LHCN-M2 (cell line): Measurements from ENCODE around the gene NAT8L. TPM values are rescaled to one million over a fixed set of nuclear protein-coding genes. Genes with fewer than 3 reads are reported as not detected.

ENCODE experiments used
- DNase-seq: peaks from one replicate; pipeline ENCODE4 v3.0.0-alpha.2; 2012; ENCODE audit warnings: low read depth
- total RNA-seq: library from RNA; depleted of rRNA; stranded (reverse); fragments of >200 nt; gene quantifications from 2 replicates; pipeline ENCODE4 v1.2.3, GENCODE V29; 2014

NAT8L gene
- total RNA-seq, 1 experiment from 2014 or later = 0.98 TPM

DNA sequence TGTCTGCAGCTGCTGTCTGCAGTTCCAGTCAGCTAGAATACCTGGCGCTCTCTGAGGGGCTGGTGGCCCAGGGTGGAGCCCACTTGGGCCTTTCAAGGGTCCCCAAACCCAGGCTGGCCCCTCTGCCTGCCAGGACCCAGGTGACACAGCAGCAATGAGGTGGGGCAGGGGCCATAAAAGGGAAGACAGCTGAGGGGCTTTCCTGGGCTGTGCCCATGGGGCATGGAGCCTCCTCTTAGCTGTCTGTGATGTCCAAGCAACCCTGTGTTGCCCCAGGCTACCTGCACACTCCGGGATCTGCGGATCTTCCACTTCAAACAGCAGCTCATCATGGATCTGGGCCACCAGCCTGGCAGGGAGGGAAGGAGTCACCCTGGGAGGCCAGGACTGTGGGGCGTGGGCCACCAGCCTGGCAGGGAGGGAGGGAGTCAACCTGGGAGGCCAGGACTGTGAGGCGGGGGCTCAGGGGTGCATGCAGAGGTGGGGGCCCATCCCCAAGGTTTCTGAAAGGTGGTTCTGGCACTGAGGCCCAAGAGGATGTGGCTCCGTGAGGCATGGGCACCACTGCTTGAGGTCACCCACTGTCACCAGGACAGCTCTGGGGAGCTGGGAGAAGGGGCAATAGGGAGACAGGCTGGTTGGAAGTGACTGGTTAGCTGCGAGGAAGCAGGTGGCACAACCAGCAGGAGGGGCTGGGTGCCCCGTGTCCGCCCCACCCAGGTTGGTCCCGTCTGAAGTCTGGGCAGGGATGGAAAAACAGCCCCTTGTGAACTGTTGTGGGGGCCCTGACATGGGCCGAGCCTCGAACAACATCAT is 16.3 kb downstream of the NAT8L start:
- DNase-seq = no peak

DNA sequence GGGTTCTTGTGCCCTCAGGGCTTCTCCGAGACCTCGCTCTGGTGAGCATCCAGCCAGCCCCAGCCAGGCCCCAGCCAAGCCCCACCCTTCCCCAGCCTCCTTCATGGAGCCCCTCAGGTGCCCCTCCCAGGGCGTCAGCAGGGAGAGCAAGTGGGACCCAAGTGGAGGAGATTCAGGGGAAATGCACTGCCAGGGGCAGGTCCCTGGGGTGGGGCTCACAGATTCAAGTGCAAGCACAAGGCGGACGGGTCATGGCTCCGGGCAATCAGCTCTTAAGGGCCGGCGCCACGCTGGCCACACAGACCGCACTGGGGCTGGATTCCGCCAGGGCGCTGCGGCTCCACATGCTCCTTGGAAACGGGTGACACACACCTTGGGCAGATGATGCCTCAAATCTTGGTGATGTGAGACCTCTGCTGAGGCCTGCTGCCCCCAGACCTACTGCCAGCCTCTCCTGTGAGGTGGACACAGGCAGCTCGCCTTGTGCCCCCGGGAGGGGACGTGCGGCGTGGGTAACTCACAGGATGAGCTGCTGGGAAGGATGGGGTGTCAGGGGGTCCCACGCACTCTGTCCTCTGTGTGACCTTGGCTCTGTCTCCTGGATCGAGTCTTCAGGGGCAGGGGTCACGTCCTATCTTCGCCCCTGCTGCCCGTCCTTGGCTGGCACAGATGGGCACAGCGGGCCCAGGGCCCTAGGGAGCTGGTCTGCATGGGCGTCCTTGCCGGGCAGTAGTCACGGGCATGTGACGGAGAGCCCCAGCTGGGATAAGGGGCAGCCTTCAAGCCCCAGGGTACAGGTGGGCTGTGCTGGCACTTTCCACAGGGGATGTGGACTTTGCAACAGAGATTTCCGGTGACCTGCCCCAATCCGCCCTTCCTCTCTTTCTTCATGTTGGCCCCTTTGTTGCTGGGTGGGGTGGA is 17.1 kb downstream of the NAT8L start:
- DNase-seq = no peak

DNA sequence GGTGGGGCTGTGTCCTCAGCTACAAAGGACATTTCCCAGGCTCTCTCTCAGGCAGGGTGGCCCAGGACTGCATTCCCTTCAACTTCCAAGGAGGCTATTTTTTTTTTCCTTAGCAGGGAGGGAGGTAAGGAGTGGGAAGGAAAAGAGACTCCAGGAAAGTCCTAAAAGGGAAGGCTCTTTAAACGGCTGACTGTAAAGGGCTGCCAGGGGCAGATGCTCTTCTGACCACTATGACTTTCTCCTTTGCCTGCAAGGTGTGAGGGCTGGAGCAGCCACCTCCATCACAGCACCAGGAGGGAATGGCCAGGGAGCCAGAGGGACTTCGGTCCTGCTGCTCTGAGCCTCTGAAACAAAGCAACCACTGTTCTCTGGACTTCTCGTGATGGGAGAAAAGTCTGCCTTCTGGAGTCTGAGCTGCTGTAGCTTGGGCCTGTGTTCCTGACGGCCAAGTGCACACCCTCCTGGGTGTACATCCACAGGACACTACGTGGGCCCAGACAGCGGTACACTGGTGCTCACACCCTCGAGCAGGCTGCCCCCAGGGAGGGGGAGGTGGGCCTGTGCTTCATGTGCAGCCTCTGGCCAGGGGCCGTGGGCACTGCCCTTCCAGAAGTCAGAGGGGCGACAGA is 17.9 kb downstream of the NAT8L start:
- no peak for DNase-seq

DNA sequence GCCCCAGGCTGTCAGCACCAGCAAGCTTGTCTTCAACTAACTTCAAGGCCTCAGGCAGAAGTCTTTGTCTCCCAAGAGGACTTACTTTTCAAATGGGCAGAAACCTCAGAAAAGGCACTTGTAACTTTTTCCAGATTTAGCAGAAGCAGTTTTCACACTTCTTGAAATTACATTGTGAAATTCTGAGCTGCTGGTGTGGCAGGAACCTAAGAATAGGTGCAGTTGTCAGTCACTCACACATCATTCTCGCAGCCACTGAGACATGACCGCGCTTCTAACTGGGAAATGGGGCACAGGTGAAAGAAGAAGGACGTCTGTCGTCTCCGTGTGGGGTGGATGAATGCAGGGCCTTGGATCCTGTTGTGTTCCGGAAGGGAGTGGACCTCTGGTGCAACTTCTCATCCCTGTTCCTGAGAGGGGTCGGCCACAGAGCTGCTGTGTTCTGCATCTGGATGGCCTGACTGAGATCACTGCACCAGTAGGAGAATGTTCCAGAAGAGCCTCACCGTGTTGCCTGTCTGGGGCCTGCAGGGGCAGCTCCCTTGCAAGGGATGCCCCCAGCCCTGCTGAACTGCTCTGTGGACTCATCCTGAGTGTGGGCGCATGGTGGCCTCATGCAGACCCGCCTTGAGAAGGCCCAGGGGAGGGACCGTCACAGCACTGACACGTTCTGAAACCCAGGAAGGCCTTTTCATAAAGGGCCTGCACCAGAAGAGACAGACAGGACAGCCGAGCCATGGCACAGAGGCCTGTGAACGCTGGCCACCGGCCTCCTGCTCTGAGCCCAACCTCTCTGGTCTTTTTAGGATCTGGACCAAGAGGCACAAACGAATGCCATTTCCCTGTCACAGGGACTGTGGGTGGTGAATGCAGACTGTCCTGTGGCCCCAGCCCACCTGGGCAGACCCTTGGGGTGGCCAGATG is 18.7 kb downstream of the NAT8L start:
- no peak for DNase-seq

DNA sequence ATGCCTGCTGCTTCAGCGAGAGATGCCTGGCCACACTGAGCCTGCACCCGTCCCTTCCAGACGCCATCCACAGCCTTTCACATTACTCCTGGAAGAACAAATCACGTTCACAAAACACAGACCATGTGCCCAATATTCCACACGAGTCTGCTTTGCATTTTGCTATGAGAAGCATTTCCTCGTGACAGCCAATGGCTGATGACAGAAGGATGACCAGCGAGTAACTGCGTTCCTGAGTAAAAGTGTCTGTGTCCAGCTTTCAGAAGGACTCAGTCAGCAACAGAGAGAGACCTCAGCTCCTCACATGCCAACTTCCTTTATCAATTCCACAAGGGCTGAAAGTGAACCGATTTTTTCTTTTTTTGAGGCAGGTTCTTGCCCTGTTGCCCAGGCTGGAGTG is 19.5 kb downstream of the NAT8L start:
- DNase-seq = no peak

DNA sequence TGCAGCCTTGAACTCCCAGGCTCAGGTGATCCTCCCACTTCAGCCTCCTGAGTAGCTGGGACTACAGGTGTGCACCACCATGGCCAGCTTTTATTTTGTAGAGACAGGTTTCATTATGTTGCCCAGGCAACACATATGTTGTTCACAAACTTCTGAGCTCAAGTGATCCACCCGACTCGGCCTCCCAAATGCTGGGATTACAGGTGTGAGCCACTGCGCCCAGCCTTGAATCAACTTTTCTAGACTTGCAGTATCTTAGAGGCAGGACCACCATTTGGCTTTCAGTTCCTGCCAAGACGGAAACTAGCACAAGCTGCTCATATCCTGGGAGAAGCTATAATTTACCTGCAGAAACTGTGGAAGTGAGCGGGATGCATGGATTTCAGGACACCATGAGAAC is 19.9 kb downstream of the NAT8L start:
- no peak for DNase-seq

DNA sequence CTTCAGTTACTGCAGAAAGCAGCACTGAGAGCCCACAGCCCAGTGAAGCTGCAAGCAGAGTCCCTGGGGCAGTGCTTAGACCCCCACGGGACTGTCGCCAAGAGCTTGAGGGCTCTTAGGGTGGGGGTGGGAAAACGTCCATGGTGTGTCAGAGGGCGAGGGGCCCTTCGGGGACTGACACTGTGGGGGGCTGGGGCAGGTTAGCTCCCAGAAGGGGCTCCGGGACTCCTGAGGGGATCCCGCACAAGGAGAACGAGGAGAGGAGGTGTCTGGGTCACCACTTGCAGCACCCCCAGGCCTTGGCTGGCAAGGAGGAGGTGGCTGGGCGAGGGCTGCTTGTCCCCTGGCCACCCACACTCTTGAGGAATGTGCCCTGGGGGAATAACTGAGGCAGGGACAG is 20.8 kb downstream of the NAT8L start:
- no peak for DNase-seq

DNA sequence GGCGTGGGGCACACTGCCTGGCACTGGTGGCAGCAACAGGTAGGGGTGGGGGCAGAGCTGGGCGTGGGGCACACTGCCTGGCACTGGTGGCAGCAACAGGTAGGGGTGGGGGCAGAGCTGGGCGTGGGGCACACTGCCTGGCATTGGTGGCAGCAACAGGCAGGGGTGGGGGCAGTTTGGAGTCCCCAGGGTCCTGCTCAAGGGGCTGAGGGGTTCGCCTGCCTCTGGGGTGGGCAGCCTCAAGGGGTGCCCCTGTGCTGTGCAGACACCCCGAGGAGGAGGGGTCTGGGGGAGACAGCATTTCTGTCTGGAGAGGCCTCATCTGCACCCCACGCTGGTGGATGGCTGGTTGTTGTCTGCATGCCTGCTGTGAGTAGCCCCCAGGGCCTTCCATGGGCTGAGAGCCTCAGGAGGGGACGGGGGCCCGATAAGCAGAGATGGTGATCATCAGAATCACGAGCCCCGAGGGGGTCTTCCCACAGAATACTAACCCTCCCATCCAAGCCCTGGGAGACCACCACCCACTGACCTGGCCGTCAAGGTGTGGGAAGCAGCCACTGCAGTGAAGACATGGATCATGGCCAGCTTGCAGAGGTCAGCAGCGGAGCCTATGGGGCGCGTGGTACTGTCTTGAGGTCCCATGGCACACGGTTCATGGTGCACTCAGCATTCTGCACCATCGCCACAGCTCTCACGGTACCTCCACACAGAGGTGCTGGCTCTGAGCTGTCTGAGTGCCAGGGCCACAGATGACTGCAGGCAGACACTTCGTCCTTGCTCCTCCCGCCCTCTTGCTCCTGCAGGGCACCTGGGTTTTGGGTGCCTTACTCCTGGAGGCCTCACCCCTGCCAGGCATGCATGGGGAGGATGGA is 21.5 kb downstream of the NAT8L start:
- DNase-seq = no peak

DNA sequence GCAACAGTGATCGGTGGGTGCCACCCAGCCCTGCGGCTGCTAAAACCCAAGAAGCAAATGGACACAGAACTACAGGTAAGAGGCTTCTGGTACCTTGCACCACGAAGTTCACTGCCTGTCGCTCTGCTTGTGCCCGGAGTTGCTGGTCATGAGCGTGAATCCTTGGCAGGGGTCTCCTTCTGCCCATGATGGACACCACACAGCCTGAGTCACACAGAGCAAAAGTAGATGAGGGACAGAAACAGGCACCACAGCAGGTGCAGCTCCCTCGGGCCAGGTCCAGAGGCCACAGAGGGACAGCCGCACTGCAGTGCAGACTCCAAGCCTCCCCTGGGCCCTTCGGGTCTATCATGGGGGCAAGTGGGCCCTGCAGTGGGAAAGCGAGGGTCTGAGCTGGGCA is 22.4 kb downstream of the NAT8L start:
- DNase-seq = no peak

DNA sequence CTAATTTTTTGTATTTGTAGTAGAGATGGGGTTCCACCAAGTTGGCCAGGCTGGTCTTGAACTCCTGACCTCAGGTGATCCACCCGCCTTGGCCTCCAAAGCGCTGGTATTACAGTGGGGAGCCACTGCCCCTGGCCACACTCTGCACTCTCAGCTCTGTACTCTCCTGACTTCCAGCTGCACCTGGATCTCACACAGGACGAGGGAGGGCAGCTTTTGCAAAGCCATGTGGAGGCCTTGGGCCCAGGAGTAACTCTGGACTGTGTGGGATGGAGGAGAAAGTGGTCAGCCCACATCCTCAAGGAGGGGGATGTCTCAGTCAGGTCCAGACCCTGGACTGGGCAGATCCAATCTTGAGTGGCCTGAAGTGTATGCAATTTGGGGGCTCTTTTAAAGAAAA is 23.0 kb downstream of the NAT8L start:
- no peak for DNase-seq

DNA sequence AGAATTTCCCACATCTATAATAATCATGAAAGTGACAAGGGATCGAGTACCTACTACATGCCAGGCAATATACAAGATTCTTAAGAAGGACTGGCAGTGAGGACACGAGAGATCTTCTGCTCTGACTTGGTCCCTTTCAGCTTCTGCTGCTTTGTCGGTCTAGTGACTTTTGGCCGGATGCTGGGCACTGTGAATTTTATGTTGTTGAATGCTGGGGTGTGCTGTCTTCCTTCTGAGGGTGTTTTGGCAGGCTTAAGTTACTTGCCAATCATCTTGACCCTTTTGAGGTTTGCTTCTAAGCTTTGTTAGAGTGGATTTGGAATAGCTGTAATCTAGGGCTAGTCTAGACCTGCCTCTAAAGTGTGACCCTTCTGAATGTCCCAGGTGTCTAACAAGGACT is 23.5 kb downstream of the NAT8L start:
- no peak for DNase-seq

DNA sequence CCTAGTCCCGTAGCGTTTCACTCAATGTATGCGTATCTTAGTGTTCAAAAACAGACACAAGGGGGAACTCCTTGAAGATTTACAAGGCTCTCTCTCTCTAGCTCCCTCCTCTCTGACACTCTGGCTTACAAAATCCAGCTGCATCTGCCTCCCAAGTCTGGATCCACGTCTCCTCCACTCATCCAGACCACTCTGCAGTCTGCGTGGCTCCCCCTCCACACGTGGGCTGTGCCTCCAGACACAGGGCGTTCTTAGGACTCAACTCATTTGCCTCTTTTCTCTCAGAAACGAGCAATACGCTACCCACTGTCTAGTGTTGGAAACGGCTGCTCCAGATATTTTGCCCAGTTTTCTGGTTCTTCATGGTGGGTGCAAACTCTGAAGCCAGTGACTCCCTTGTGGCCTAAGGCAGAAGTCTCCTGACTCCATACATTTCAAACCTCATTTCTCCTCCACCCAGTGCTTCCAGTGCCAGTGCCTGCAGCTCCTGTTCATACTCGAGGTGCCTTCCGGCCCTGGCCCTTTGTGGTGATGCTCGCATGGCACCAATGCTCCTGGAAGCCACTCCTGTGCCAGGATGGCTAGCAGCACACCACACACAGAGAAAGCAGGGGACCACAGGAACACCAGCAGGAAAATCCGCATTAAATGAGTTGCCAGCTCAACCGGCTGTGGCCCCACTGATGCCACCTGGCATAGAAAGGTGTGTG is 24.1 kb downstream of the NAT8L start:
- DNase-seq = no peak

DNA sequence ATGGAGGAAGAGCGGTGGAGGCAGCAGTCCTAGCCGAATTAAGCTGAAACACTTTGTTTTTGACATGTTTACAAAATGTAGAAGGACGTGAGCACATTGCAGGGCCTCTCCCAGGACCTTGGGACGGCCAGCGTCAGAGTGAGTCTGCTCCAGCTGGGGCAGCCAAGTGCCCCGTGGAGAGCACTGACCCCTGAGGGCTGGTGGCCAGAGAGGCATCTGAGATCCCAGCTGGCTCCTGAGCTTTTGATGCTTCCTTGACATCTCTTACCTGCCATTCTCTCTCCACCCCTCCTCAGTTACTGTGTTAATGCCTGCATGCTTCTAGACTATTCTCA is 24.7 kb downstream of the NAT8L start:
- DNase-seq = no peak

DNA sequence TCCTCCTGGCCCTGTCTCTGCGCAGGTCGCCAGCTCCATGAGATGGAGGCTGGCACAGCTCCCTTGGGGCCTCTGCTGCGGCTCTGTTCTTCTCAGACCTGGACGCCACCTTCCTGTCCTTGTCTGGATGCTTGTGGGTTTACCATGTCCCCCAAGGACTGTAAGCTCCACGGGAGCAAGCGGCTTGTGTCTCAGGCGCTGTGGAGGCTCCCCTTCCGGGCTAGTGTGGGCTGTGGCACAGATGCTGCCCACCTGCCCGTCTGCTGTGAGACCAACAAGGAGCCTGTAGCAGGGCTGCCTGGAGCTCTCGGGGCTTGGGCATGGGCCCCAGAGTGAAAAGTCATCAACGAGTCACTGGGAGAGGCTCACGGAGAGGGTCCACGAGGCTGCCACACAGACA is 25.2 kb downstream of the NAT8L start:
- peak; percentile 36 for DNase-seq

DNA sequence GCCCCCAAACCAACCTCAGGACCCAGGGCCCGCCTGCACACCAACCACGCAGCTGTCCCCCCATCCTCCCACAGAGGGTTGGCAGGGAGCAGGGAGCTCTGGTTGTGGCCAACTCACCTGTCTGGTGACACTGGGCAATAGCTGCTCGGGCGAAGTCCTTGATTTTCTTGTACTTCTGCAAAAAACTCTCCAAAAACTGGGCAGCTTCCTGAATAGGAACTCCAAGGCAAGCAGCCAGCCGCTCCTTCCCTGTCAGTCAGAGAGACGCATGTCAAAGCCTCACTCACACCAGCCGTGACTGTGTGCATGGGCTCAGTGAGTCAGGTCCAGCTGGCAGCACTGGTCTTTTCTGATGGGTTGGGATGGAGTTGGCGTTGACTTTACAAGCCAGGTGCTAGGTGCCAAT is 26.4 kb downstream of the NAT8L start:
- DNase-seq = peak; percentile 64

DNA sequence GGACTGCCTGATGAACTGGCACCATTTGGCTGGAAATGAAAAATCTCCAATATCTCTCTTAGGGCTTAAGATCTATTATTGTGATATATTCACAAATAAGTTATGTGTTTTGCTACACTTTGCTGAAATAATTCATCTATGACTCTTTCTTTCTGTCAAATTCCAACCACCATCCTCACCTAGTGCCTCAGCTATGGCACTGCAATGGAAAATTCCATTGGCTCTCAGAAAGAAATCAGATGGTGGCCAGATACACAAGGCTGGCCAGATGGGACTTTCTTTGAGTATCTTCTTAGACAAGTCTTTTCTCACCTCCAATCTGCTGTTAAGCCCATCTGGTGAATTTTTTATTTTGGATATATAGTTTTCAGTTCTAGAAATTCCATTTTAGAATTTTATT is 28.0 kb downstream of the NAT8L start:
- no peak for DNase-seq

DNA sequence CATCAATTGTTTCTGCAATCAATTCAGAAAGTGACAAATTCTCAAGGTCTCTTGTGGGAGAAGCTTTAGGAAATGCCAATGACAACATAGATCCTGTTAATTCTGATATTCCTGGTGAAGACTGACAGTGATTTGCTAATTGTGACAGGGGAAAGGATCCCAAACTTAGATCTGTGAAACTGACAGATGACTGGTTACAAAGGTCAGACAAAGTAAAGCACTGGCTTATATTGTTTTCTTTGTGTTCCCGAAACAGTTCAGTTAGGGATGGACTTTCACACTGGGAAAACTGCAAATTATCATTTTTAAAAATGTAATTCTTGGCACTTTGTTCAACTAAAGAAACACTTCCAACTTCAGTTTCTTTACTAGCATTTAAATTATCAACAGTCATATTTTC is 30.1 kb downstream of the NAT8L start:
- DNase-seq = no peak

DNA sequence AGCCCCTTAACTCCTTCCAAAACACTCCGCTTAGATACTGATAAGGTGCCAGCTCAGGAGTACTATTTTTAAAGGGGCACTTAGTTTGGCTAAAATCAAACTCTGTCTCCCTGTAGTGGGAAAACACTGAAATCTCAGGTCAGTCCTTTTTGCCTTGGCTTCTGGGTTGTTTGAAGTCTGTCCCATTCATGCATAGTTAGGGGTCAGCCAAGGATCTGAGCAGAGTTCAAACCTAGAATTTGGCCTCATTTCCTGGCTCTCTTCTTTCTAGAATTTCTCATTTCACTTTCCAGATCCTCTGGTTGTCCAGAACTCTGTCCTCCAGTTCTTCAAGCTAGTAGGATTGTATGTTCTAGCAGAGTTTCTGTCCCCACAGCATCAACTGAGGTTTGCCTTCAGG is 31.5 kb downstream of the NAT8L start:
- DNase-seq = no peak

DNA sequence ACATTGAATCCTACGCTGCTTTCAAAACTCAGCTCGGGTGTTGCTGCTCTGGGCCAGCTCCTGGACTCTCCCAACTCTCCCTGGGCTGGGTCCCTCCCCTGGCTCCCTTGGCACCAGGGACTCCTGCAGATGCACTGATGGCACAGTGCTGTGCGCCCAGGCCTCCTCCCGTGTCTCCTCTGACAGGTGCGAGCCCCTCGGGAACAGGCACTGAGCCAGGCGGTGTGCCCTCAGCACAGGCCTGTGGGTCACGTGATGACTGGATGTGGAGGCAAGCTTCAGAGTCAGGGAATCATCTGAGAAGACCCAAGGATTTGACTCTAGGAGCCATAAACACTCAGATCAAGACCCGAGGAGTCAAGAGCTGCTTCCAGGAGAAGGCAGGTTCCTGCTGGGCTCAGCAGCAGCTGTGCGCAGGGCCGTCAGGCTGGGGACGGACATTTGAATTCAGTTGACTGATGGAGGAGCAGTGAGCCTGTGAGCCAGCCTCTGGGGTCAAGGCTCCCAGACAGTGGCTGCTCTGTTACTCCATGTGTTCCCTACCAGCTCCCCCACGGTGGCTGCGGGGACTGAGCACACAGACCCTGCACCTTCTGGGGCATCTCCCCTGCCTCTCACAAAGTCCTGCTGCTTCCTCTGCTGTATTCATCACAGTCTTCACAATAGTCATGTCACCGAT is 33.0 kb downstream of the NAT8L start:
- DNase-seq = no peak
